Stimulated activated CD8-positive, alpha-beta memory T cell treated with anti-CD3 and anti-CD28 coated beads, Interleukin-7, amount 100 ng/mL, for 4 hours (primary cell): ENCODE results near the gene RASGRP4.

ENCODE experiments used
- DNase-seq, 2 donors: peaks; one replicate each; pipeline ENCODE4 v3.0.0-alpha.2; 2020; ENCODE audit warnings: low read depth in 2 of 2

RASGRP4 gene

DNA sequence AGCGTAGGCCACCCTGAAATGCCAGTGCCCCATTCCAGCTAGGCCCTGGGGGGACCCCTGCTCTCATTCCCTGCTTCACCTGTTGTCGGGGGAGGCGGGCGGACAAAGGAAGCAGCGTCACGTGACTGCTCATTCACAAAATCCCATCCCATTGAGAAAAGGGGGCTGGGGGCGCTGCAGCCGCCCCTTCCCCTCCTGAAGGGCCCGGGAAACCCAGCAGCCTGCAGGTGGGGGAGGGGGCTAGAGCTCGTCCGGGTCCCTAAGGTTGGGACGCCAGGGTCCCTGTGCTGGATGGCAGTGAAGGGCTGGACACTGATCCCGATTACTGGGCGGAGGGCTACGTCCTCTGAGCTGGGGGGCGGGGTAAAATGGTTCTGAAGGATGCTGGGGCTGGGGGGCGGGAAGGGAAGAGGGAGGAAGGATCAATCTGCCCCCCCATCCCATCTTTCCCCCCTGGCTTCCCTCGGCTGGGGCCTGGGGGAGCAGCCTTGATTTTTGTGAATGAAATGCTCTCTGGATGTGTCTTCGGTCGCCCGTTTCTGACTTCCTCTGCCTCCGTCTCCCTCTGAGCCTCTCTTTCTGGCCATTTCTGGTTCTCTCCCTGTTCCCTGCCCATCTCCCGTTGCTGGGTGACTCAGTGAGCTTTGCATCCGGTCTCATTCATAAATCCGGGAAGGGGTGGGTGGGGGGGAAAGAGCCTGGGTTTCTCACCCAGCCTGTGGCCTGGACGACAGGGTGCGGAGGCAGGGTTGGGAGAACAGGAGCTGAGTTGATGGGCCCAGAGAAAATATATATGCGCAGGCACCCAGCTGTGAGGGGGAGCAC, 36.7 kb downstream of the RASGRP4 start:
- no peak for DNase-seq

DNA sequence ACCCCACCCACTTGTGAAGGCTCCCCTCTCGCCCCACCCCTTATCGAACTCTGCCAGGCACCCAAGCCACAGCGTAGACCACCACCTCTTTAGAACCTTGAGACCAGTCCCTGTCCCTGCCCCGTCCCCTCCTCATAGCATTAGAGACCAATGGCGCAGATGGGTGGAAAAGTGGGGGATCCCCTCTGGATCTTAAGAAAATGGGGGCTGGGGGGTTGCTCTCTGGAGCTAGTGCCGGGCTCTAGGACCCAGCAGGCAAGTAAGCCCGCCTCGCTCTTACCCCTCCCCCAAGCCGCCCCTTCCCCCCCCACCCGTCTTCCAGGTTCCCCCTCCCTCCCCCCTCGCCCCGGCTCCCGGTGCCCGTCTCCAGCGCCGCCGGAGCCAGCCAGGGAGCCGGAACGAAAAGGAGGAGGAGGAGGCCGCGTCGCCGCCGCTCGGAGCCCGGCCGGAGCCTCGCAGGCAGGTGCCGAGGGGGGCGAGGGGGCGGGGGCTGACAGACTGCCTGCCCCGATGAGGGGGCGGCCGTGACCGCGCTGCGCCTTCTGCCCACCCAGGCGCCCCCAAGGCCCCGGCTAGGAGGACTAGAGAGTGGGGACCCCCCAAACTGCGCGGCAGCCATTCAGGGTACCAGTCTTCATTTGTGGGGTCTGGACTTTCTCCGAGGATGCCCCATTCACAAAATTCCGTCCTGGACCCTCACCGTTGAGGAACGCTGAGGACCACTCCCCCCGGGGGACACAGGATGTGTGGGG, 37.5 kb downstream of the RASGRP4 start, which contains the start of gene SPRED3:
TSS of gene SPRED3 (plus strand) at position 349 of the 752 bp plus-strand sequence. CDS start 1,606 bp downstream, outside the sequence.
- no peak for DNase-seq

DNA sequence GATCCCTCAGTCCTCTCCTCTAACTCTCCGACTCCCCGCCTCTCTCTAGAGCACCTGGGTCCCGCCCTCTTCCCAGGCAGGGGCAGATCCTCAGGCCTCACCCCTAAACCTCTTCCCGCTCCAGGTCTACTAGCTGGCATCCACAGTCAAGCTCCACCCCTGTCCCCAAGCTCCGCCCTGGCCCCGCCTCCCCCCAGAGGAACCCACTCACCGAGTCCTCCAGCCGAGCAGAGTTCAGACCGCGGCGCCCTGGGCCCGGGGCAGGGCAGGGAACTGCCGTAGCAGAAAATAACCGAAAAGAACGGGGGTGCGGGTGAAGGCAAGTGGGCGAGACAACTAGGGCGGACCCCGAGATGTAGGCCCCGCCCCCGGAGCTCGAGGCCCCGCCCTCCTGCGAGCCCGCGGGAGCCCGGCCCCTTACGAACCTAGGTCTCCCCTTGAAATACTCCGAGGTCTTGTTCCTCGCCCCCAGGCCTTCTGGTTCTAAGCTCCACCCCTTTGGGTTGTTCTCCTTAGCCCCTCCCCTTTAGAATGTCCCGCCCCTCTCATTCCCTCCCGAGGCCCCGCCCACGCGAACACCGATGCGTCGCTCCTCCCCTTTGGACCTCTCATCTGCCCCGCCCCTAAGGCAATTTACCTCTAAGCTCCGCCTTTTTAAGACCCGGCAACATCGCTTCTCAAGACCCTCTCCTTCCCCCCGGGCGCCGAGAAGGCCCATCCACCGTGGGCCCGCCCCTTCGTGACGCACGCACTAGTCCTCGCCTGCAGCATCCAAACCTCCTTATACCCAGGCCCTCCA, 38.3 kb downstream of the RASGRP4 start, which contains the start of gene GGN:
TSS of gene GGN (minus strand) at position 485 of the 799 bp plus-strand sequence. CDS start 773 bp downstream, outside the sequence.
- DNase-seq = peak; percentile 57 to 71

DNA sequence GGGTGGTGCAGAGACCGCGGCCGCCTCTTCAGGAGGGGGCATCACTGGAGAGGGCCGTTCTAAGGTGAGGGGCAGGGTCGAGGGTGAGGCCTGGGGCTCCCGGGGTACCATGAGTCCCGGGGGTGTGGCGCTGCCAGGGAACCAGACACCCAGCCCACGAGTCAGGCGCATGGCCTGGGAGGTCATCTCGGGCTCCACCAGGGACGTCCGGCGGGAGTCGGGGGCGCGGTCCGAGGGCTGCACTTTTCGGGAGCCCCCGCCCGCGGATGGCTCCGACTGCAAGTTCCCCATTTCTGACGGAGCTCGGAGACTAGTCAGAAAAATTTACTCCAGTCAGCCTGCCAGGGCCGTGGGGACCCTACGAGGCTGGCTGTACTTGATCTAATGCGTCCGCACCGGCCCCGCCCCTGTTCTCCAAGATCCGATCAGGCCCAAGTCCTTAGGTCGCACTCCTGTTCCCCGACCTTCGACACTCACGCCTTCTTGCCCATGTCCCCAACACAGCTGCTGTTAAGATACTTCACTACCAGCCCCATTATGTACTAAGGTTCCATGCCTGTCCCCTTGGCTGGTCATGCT, 39.0 kb downstream of the RASGRP4 start:
- DNase-seq = no peak

DNA sequence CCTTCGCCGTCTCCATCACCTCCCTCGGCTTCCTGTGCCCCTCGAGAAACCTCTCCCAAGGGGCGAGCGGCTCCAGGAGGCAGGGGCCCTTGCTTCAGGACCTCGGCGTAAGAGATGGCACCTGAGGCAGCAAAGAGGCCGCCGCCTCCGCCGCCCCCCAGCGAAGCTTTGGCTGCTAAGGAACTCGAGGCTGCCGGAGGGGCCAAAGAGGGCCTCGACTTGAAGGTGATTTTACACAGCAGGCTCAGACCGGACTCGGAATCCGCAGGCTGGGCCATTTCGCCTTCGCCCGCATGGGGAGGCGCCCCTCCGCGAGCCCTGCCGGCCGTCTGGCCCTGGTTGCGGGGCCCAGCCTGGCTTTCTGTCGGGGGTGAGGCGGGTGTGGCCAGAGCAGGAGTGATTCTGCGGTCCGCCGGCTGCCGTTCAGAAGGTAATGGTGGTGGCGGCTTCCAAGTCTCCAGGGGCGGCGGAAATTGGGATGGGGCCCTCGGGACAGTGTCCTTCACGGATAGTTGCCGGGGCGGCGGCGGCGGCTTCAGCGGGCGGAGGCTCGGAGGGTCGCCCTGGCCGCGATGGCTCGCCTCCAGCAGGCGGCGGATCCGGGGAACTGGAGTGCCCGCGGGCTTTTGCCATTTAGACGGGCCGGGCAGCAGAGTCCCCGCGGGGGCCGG, 39.6 kb downstream of the RASGRP4 start:
- no peak for DNase-seq

DNA sequence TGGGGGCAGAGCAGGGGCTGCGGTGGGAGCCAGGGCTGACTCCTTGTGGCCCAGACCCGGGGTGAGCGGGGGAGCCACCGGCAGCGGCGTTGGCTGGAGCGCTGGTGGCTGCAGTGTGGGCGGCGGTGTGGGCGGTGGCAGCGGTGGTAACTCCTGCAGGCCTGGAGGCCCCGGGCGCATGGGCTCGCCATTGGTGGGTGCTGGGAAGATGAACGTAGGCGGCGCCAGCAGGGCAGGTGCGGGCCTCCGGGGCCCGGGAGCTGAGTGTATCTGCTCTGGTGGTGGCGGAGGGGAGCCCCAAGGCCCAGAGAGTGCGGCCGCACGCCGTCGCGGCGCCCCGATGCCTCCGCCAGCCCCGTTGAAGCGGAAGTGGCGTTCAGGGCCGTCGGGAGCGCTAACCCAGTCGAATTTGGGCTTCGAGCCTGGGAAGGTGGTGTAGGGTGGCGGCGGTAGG, 40.2 kb downstream of the RASGRP4 start:
- DNase-seq = no peak

DNA sequence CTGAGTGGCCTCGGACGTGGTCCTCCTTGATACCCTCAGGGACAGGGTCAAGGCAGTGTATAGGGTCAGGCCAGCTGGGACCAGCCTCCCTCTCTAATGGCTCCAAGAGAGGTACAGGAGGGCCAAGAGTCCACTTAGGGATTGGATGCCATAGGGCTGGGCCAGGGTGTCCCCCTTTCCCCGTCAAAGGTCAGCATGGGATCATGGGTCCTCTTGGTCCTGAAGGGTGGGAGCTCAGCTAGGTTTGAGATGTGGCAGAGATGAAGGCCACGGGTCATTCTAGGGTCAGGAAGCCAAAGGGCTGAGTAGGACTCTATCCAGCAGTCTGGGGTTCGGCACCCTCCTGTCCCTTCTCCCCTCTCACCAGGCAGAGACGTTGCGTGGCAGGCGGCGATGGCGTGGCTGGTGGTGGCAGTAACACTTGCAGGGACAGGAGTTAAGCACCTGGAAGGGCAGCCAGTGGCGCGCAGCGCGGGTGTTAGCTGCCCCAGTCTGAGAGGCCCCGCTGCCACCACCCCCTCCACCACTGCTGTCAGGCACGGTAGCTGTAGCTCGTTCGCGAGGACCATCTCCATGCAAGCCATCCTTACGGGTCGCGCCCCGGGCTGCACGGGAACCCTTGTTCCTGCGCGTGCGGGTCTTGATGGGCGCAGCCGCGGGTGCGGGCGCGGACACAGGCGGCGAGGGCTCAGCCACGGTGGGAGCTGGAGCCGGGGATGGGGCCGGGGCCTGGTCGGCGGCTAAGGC, 40.8 kb downstream of the RASGRP4 start:
- DNase-seq = no peak

DNA sequence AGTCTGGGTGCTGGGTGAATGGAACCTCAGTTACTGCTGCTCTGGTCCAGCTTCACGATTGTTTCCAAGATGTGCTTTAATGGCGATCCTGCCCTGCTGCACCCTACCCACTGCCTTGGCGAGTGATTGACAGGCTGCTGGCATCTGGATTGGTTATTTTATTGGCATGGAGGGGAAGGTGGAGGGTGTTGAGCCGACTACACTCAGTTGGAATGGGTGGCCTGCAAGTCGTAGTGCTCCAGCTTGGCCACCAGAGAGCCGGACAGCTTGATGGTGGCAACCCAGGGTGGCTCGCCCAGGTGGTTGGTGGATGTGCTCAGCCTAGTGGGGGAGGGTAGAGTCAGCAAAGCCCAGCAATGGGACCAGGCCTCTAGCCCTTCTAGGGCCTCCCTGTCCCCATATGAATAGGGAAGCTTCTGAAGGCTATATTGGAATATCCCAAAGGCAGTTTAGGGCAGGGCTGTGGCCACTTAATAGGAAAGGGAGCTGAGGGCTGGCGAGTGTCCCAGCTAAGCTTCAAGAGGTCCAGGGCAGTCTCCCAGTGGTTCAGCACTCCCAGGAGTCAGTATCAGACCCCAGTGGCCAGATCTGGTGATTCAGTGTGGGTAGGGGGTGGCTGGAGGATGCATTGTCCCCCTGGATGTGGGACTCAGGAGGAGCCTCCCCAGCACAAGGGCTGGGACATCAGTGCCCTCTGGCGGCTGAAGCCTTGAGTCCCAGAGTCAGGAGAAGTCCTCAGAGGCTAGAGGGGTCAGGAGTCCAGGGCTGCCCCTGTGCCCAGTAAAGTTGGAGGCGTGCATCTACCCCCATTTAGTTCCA, 41.6 kb downstream of the RASGRP4 start:
- DNase-seq = no peak

DNA sequence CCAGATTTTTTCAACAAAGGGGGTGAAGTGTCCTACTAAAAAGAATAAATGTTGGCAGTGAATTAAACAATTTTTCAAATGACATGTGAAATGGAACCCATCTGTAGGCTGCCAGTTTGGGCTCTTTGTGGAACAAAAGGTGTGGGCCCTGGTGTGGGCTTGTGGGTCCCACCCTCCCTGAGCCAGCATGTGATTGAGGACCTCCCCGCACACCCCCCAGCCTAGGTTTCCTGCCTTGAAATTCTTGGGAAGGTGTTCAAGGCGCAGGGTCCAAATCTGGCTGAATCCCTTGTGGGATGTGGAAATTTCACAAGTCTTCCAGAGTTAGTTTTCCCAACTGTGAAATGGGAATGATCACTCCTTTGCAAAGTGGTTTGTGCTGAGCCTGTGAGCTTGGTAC, 42.3 kb downstream of the RASGRP4 start:
- DNase-seq = no peak

DNA sequence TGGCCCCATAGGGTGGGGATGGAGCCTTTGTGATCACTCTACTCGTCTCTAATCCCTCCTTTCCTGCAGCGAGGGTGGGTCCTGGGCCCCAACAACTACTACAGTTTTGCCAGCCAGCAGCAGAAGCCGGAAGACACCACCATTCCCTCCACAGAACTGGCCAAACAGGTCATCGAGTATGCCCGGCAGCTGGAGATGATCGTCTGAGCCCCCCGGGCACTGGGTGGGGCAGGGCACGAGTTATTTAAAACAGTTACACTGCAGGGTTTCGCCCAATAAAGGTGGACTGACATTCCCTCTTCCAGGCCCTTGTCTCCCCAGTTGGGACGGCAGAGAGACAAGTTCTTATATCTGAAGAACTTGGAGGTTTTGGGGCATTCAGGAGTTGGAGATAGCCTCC, 42.8 kb downstream of the RASGRP4 start:
- DNase-seq = no peak

DNA sequence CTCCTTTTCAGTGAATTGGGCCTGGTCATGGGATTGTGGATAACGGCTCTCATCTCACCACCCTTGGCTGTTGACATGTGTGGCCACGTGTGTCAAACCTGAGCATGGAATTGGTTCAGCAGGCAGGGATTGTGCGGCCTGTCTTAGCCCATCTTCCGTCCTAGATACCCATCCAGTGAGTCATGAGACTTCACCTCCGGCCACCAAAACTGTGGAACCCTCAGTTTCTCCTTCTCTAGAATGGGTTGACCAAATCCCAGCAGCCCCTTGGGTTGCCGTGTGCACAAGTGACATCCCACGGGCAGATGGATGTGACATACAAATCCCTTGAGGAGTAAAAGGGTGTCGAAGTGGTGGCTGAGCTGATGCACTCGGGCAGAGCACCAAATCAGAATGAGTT, 44.9 kb downstream of the RASGRP4 start:
- DNase-seq = no peak

DNA sequence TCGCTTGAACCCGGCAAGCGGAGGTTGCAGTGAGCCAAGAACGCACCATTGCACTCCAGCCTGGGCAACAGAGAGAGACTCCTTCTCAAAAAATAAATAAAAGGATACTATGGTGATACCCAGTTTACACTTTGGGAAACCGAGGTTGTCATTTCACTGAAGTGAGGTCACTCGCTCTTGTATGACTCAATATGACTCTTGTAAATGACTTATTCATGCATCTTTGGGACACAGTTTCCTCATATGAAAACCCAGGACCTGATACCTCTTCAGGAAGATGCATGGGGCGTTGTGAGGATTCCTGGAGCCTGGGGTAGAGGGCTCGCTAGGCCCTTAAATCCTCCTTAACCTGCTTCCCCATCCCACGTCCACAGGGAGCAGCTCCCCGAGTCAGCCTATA, 47.2 kb downstream of the RASGRP4 start:
- no peak for DNase-seq

DNA sequence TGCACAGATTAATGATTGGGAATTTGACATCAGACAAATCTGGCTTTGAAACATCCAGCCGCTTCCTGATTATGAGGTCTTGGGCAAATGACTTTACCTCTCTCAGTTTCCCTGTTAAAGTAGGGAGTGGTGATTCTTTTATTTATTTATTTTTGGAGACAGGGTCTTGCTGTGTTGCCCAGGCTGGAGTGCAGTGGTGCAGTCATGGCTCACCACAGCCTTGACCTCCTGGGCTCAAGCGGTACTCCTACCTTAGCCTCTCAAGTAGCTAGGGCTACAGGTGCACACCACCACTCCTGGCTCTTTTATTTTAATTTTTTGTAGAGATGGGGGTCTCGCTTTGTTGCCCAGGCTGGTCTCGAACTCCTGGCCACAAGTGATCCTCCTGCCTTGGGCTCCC, 49.0 kb downstream of the RASGRP4 start:
- no peak for DNase-seq

DNA sequence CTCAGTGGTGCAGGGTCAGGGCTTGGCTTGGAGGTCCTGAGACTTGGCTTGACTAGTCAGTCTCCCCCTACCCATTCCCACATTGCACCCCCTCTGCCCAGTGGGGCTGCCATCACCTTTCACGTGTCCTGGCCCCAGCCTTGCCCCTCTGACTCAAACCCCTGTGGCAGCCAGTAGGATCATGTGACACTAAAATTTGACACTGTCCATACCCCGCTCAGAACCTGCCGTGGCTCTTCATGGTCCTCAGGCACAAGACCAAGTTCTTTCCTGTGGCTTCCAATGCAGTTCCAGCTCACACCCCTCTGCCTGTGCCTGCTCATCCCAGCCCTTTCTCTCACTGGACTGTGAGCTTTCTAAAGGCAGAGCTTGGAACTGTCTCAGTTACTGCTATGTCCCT, 49.4 kb downstream of the RASGRP4 start:
- DNase-seq = no peak

DNA sequence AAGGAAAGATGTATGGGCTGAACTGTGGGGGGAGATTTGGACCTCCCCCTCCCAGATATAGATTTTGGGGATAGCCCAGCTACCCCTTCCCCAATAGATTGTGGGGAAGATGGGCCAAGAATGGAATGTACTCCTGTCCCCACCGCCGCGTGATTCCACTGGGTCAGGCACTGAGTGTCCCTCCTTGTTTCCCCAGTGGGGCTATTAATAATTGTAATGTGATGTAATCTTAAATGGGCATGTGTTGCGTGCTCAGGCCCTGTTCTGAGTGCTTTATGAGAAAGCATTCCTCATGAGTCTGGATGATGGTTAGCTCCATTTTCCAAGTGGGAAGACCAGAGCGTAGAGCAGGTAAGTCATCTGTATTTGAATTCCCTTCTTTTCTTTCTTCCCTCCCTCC, 50.3 kb downstream of the RASGRP4 start:
- no peak for DNase-seq

DNA sequence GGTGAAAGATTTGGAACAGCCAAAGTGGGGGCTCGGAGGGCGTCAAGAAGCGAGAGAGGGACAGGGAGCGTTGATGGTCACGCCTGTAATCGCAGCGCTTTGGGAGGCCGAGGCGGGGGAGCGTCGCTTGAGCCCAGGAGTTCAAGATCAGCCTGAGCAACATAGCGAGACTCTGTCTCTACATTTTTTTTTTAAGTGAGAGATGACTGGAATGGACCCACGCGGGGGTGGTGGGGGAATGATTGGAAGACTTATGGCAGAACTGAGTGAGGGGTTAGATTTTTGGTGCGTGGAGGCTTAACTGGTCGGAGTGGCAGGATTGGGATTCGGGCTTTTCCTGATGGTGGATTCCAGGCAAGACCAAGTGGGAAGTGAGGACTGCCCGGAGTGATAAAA, 50.9 kb downstream of the RASGRP4 start:
- no peak for DNase-seq

DNA sequence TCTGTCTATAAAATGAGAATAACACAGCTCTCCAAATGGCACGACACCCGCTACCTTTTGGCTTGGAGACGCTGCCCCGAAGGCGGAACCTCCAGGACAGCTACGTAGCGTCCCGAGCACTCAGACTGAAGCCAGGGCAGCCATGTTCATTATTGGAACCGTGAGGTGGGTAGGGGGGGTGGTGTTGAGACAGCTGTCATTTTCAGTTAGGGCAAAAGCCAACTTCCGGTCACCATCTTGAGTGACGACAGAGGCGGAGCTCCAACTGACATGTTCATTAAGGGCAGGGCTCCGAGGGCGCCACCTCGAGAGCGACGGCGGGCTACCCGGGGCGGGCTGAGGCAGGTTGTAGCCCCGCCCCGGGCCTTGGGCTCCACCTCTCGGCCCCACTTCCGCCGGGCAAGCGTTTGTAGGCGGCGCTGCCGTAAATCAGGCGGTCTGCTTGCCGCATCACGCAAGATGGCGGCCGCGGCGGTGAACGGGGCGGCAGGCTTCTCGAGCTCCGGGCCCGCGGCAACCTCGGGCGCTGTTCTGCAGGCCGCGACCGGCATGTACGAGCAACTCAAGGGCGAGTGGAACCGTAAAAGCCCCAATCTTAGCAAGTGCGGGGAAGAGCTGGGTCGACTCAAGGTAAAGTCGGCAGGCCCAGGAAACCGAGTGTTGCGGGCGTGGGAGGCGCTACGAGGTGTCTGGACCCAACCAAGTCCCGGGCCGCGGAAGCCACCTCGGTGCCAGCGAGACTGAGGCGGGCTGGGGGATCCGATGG, 51.5 kb downstream of the RASGRP4 start, which contains the start of gene PSMD8:
TSS of gene PSMD8 (plus strand) at position 240 of the 766 bp plus-strand sequence. CDS start at position 271, 31 bp downstream.
- DNase-seq = peak; percentile 98

DNA sequence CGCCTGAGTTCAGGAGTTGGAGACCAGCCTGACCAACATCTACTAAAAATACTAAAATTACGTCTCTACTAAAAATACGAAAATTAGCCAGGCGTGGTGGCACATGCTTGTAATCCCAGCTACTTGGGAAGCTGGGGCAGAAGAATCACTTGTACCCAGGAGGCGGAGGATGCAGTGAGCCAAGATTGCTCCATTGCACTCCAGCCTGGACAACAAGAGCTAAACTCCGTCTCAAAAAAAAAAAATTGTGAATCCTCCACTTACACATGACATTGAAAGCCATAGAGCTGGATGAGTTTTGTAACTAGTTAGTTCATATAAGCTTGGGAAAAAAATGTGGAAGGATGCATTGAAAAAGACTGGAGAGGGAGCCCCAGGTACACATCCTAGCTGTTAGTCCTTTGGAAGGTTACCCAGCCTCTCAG, 52.1 kb downstream of the RASGRP4 start:
- DNase-seq = no peak
